Thymus (tissue), 11 donors: Measurements from ENCODE around the gene SPAG17. TPM values are rescaled to one million over a fixed set of nuclear protein-coding genes. Genes with fewer than 3 reads are reported as not detected.

Experiments used
- DNase-seq, 9 donors: peaks; one replicate each; pipeline ENCODE4 v3.0.0-alpha.2; 2013; ENCODE audit warnings: low spot score in 9 of 9, low read depth in 6 of 9, missing footprints in 1 of 9
- H3K27ac ChIP-seq, 2 donors: one replicate each; pipeline ENCODE4 v1.5.1; 2013; ENCODE audit warnings: control low read depth in 1 of 2, low read depth in 1 of 2, low read length in 1 of 2, mild to moderate bottlenecking in 1 of 2, moderate library complexity in 1 of 2
- H3K27me3 ChIP-seq, 2 donors: one replicate each; pipeline ENCODE4 v1.5.1; 2013; ENCODE audit warnings: low read length in 1 of 2; ENCODE audit not compliant: control insufficient read depth in 2 of 2, insufficient read depth in 1 of 2
- H3K36me3 ChIP-seq, 2 donors: one replicate each; pipeline ENCODE4 v1.5.1; 2013; ENCODE audit warnings: low read length in 1 of 2, mild to moderate bottlenecking in 1 of 2, moderate library complexity in 1 of 2; ENCODE audit not compliant: control insufficient read depth in 2 of 2, insufficient read depth in 2 of 2
- H3K4me1 ChIP-seq, 2 donors: one replicate each; pipeline ENCODE4 v1.5.1; 2013; ENCODE audit warnings: low read length in 2 of 2; ENCODE audit not compliant: control insufficient read depth in 2 of 2, insufficient read depth in 2 of 2
- H3K4me3 ChIP-seq, 2 donors: one replicate each; pipeline ENCODE4 v1.5.1; 2013; ENCODE audit warnings: low read length in 2 of 2, control low read depth in 1 of 2, mild to moderate bottlenecking in 1 of 2
- H3K9me3 ChIP-seq, 2 donors: one replicate each; pipeline ENCODE4 v1.5.1; 2013; ENCODE audit warnings: low read length in 1 of 2, mild to moderate bottlenecking in 1 of 2; ENCODE audit not compliant: control insufficient read depth in 2 of 2, insufficient read depth in 1 of 2
- WGBS: extraction: QIAGEN DNeasy Blood & Tissue Kit; methylation state at CpG from one replicate; pipeline ENCODE4 v1.1.7; 2013; 5-methylcytosine and 5-hydroxymethylcytosine counted together
- polyA plus RNA-seq: library from polyadenylated mRNA; stranded (reverse); fragments of 200-250 nt; gene quantifications from one replicate; pipeline ENCODE4 v1.2.3, GENCODE V29; 2013
- total RNA-seq: library from RNA; stranded (reverse); fragments of 120-200 nt; gene quantifications from one replicate; pipeline ENCODE4 v1.2.4, GENCODE V29; 2013
- donor health status: healthy.

The SPAG17 gene
- total and polyA plus RNA-seq, 2 donors: 0.33 to 0.50 TPM

GRCh38 chr1:118100686-118101514, 84.1 kb downstream of the SPAG17 start:
- Histone ChIP-seq H3K27ac (no peak overlapping the region), H3K4me1 (no peaks in the 10 kb centered on the region), H3K4me3 (no peak overlapping the region), H3K36me3 (no peaks in the 10 kb centered on the region), H3K9me3 (no peaks in the 10 kb centered on the region), H3K27me3 (no peaks in the 10 kb centered on the region)
- no peak for DNase-seq

GRCh38 chr1:118099686-118100085, 85.3 kb downstream of the SPAG17 start:
- DNase-seq: no peak
- WGBS: 94% methylated on average over 5 of the region's 5 CpGs
- no peaks in the 10 kb centered on the region for H3K27me3 ChIP-seq
- no peaks in the 10 kb centered on the region for H3K4me1 ChIP-seq
- no peak overlapping the region for H3K27ac ChIP-seq
- no peak overlapping the region for H3K4me3 ChIP-seq
- H3K9me3 ChIP-seq: no peaks in the 10 kb centered on the region
- no peaks in the 10 kb centered on the region for H3K36me3 ChIP-seq

- no peak for DNase-seq
- no peak overlapping the region for H3K27ac ChIP-seq
- H3K4me3 ChIP-seq: no peak overlapping the region
- H3K9me3 ChIP-seq: no peaks in the 10 kb centered on the region
- H3K36me3 ChIP-seq: no peaks in the 10 kb centered on the region
- 92% methylated on average over 3 of the region's 3 CpGs for WGBS
- H3K27me3 ChIP-seq: no peaks in the 10 kb centered on the region
- no peaks in the 10 kb centered on the region for H3K4me1 ChIP-seq
These were observed 87.2 kb downstream of the SPAG17 start for GRCh38 chr1:118097622-118098348.

- no peak for DNase-seq
- Histone ChIP-seq H3K4me1 (no peaks in the 10 kb centered on the region), H3K27ac (no peak overlapping the region), H3K27me3 (no peaks in the 10 kb centered on the region), H3K36me3 (no peaks in the 10 kb centered on the region), H3K9me3 (no peaks in the 10 kb centered on the region), H3K4me3 (no peak overlapping the region)
These were observed 92.0 kb downstream of the SPAG17 start for GRCh38 chr1:118093017-118093416.

- H3K9me3 ChIP-seq: no peaks in the 10 kb centered on the region
- no peaks in the 10 kb centered on the region for H3K27me3 ChIP-seq
- no peaks in the 10 kb centered on the region for H3K4me1 ChIP-seq
- H3K27ac ChIP-seq: no peak overlapping the region
- no peaks in the 10 kb centered on the region for H3K36me3 ChIP-seq
- no peak overlapping the region for H3K4me3 ChIP-seq
- DNase-seq: no peak
- 95% methylated on average over 2 of the region's 2 CpGs for WGBS
These were observed 94.9 kb downstream of the SPAG17 start for GRCh38 chr1:118090130-118090529.

GRCh38 chr1:118085365-118085764, 99.7 kb downstream of the SPAG17 start:
- Histone ChIP-seq H3K36me3 (no peaks in the 10 kb centered on the region), H3K27me3 (no peaks in the 10 kb centered on the region), H3K27ac (no peak overlapping the region), H3K4me3 (no peak overlapping the region), H3K9me3 (no peaks in the 10 kb centered on the region), H3K4me1 (no peaks in the 10 kb centered on the region)
- no peak for DNase-seq
- WGBS: 98% methylated on average over 12 of the region's 12 CpGs

- Histone ChIP-seq H3K4me3 (no peak overlapping the region), H3K36me3 (no peaks in the 10 kb centered on the region), H3K9me3 (no peaks in the 10 kb centered on the region), H3K4me1 (no peaks in the 10 kb centered on the region), H3K27ac (no peak overlapping the region), H3K27me3 (no peaks in the 10 kb centered on the region)
- DNase-seq: no peak
- 96% methylated on average over 2 of the region's 2 CpGs for WGBS
These were observed 100.6 kb downstream of the SPAG17 start for GRCh38 chr1:118084400-118084799.

GRCh38 chr1:118082984-118083383, 102.0 kb downstream of the SPAG17 start:
- Histone ChIP-seq H3K27ac (no peak overlapping the region), H3K27me3 (no peaks in the 10 kb centered on the region), H3K4me3 (no peak overlapping the region), H3K36me3 (no peaks in the 10 kb centered on the region), H3K9me3 (no peaks in the 10 kb centered on the region), H3K4me1 (no peaks in the 10 kb centered on the region)
- no peak for DNase-seq
- WGBS: 97% methylated on average over 5 of the region's 5 CpGs

- no peak overlapping the region for H3K27ac ChIP-seq
- WGBS: 39% methylated on average over 3 of the region's 3 CpGs
- H3K4me1 ChIP-seq: no peaks in the 10 kb centered on the region
- H3K9me3 ChIP-seq: no peaks in the 10 kb centered on the region
- H3K36me3 ChIP-seq: no peaks in the 10 kb centered on the region
- peak in 2 of 9 donors; percentile 1 to 7 for DNase-seq
- H3K4me3 ChIP-seq: no peak overlapping the region
- no peaks in the 10 kb centered on the region for H3K27me3 ChIP-seq
These were observed 103.6 kb downstream of the SPAG17 start for GRCh38 chr1:118081387-118081786.
